Activated effector memory CD4-positive, alpha-beta T cell treated with Interleukin-2 at 50 U/mL for 16 hours (primary cell): ENCODE measurements around the gene ARMC5.
A peak's percentile ranks its signal among the peaks of the same experiment; 100 is the strongest.
"Not testable (repeated sequence)": the region's sequence is repeated elsewhere in the genome, so short reads cannot be mapped to it uniquely, and the experiment has no call there.

Source experiments
- DNase-seq: peaks from one replicate; pipeline ENCODE4 v3.0.0-alpha.2; 2020

ARMC5 gene, protein sequence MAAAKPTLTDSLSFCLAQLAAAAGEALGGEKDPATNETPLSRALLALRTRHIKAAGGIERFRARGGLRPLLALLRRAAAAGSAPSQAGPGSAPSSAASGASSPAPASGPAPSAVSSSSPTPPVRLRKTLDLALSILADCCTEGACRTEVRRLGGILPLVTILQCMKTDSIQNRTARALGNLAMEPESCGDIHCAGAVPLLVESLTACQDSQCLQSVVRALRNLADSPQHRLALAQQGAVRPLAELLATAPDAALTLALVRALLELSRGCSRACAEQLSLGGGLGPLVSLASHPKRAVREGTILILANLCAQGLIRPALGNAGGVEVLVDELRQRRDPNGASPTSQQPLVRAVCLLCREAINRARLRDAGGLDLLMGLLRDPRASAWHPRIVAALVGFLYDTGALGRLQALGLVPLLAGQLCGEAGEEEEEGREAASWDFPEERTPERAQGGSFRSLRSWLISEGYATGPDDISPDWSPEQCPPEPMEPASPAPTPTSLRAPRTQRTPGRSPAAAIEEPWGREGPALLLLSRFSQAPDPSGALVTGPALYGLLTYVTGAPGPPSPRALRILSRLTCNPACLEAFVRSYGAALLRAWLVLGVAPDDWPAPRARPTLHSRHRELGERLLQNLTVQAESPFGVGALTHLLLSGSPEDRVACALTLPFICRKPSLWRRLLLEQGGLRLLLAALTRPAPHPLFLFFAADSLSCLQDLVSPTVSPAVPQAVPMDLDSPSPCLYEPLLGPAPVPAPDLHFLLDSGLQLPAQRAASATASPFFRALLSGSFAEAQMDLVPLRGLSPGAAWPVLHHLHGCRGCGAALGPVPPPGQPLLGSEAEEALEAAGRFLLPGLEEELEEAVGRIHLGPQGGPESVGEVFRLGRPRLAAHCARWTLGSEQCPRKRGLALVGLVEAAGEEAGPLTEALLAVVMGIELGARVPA

DNA sequence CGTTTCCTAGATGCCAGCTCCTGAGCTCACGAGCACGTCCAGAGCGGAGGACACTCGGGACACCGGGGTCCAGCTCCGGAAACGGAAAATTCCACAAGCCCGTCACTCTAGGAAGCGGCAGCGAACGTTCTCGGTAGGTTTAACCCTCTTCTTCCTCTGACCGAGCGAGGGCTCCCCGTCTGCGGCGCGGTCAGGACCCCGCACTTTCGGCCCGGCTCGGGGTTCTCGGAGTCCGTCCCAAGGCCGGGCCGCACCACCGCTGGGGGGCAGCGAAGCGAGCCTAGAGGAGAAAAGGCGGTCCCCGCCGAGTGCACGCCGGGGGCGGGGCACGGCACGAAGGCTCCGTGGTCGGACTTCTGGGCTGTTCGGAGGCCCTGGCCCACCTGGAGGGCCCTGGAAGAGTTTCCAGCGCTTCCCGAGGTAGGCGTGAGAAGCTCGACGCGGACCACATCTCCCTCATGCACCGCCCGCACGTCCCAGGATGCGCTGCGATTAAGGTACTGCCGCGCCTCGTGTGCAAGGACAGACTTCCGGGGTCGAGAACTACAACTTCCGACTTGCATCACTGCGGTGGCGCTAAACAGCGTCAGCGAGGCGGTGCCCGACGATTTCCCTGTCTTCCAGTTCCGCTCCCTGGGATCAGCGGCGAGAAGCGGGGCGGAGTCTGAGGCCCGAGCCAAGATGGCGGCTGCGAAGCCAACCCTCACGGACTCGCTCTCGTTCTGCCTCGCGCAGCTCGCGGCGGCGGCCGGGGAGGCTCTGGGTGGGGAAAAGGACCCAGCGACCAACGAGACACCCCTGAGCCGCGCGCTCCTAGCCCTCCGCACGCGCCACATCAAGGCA lies at the start of gene ARMC5:
Gene ARMC5, plus strand, starts transcription at position 658 of the 843 bp plus-strand sequence. Its CDS starts 24 bp downstream, at position 682.
- peak; percentile 93 for DNase-seq

DNA sequence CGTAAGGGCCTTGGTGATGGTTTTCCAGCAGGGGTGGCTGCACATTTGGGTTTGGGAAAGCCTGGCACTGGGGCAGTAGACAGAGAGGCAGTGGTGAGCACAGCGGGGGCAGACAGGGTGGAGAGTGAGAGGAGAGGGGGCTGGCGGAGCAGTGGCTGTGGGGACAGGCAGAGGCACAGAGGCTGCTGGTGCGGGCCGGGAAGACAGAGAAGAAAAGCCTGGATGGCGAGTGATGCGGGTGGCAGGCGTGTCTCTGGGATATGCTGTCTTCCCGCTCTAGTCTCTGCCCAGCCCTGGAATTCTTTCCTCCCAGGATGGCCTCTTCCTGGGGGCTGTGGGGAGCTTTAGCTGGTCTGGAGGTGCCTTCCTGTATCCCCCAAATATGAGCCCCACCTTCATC lies 49.2 kb upstream of the ARMC5 start:
- DNase-seq: no peak

GRCh38 chr16:31411024-31411844 lies 48.1 kb upstream of the ARMC5 start:
- no peak for DNase-seq

- no peak for DNase-seq
Observed at GRCh38 chr16:31412750-31413149, 46.6 kb upstream of the ARMC5 start.

DNA sequence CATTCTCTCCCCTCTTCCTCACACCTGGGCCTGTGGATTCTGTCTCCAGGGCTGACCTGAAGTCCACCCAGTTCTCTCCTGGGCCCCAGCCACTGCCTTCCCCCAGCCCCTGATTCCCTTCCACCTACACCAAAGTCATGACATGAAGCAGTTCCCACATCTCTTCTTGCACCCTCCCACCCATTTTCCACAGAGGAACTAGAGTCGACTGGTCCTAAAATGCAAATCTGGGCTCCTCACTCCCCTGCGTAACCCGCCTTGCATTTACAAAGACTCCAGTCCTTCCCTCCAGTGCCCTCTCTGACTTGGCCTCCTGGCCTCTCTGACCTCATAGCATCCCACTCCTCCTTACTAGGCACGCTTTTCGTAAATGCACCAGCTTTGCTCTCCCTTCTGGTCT lies 45.9 kb upstream of the ARMC5 start:
- DNase-seq: no peak

DNA sequence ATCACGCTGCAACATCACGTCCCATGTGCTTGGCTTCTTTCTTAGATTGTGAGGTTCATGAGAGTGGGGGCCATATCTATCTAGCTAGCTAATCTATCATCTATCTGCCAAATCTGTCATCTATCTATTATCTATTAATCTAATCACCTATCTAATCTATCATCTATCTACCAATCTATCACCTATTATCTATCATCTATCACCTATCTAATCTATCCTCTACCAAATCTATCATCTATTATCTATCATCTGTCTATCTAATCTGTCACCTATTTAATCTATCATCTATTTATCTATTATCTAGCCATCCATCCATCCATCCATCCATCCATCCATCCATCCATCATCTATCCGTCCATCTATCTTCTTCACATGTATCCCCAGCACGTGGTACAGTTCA lies 45.4 kb upstream of the ARMC5 start:
- no peak for DNase-seq

GRCh38 chr16:31414706-31415105 lies 44.6 kb upstream of the ARMC5 start:
- DNase-seq: no peak

DNA sequence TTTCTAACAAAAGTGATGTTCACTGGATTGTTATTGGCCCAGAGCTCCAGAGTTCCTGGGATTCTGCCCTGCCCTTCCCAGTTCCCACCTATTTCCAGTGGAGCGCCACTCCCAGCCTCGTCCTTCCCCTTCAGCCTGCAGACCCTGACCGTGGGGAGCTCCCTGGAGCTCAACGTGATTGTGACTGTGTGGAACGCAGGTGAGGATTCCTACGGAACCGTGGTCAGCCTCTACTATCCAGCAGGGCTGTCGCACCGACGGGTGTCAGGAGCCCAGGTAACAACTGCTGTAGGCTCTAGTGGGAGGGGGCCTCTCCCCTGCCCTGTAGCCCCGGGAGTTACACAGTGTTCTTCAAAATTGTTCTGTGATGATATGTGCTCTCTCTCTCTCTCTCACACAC lies 42.9 kb upstream of the ARMC5 start:
- no peak for DNase-seq

GRCh38 chr16:31417036-31417435 lies 42.3 kb upstream of the ARMC5 start:
- DNase-seq: not testable (repeated sequence)

- no peak for DNase-seq
Observed at GRCh38 chr16:31417916-31418315, 41.4 kb upstream of the ARMC5 start.

GRCh38 chr16:31420037-31420436 lies 39.3 kb upstream of the ARMC5 start:
- DNase-seq: no peak

GRCh38 chr16:31421587-31421986 lies 37.7 kb upstream of the ARMC5 start:
- peak; percentile 19 for DNase-seq

GRCh38 chr16:31423241-31423640 lies 36.1 kb upstream of the ARMC5 start:
- no peak for DNase-seq

DNA sequence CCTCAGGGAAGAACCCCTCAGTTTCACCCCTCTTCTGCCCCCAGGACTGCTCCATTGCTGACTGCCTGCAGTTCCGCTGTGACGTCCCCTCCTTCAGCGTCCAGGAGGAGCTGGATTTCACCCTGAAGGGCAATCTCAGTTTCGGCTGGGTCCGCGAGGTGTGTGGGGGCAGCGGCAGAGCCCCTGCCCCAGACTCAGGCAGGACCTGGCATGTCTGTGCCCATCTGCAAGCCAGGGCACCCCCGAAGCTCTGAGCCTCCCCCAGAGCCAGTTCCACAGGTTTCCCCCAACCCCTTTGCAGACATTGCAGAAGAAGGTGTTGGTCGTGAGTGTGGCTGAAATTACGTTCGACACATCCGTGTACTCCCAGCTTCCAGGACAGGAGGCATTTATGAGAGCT lies 35.5 kb upstream of the ARMC5 start:
- no peak for DNase-seq

DNA sequence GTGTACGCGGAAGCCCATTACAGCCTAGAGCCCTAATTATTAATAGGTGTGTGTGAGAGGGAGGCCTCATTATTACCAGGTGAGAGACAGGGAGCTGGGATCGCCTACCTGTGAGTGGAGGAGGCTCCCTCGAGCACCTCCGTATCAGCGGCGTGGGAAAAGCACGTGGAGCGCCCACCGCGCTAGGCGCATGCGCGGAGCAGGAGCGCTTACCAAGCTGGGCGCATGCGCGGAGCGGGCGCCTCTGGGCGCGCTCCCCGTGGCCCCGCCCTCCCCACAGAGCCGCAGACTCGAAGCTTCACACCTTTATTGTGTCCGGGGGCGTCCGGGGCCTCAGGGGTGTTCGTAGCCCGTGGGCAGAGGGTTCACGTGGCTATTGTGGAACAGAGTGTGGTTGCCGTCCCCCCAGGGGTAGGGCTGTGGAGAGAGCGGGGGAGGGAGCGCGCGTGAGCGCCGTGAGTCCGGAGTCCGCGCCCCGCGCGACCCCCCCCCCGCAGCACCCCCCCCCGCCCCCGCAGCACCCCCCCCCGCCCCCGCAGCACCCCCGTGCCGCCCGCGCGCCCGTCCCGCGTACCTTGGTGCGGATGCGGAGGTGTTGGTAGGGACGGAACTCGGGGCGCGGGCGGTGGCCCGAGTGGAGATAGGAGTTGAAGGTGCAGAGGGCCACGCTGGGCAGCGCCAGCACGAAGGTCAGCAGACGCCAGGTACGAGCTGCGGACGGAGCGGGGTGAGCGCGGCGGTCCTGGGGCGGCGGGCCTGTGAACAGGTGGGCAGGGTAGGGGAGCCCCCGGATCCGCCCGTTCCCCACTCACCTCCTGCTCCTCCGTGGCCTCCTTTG lies 31.6 kb upstream of the ARMC5 start:
- DNase-seq: peak; percentile 41

DNA sequence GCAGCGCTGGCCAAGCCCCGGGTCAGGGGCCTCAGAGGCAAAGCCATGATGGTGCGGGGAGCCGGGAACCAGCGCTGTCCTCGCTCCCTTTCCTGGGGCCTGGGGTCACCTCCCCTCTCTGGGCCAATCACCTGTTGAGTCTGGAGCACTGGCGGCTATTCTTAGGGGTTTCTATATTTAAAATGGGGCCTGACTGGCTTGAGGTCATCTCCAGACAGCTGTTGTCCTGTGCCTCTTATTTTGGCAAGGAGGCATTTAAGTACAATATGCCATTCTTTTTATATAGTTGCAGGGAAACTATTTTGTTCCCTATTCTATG lies 31.1 kb upstream of the ARMC5 start, which contains the start of gene COX6A2:
Gene COX6A2, minus strand, starts transcription at position 82 of the 319 bp plus-strand sequence. Its CDS starts 35 bp downstream, at position 47.
- DNase-seq: no peak

- no peak for DNase-seq
Observed at GRCh38 chr16:31428638-31429247, 30.6 kb upstream of the ARMC5 start.

GRCh38 chr16:31429314-31429713 lies 30.0 kb upstream of the ARMC5 start:
- no peak for DNase-seq

GRCh38 chr16:31429796-31430195 lies 29.5 kb upstream of the ARMC5 start:
- no peak for DNase-seq

DNA sequence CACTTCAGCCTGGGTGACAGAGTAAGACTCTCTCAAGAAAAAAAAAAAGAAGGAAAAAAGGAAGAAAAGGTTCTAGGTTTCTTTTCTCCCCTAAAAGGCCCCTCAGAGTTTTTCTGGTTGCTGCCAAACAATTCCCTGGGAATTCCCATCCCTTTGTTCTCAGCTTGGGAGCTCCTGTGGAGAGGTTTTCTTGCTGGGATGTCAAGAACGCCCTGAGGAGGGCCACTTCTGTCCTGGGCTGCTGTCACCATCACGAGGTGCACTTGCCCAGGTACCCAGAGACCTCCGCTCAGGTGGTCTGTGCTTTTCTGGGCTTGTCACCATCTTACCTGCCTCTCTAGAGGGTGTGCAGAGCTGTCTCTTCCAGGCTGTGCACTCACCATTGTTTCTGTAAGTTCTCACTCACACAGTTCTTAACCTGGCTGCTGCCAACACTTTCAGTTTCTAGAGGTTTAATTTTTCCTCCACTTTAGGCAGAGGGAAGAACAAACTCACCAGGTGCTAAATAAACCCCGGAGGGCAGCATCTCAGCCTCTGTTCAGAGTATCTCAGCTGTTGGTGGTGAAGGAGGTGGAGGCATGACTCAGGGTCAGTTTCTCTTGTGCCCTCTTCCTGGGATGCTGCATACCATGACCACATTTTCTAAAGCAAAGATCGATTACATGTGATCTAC lies 28.8 kb upstream of the ARMC5 start:
- DNase-seq: no peak
